T-helper 9 cell (primary cell): ENCODE results near the gene TMEM139.

ENCODE experiments used
- DNase-seq: peaks from one replicate; pipeline ENCODE4 v3.0.0-alpha.2; 2020
- total RNA-seq, 2 donors: gene quantifications; one replicate each; lab custom pipeline; 2026; lab: John Stamatoyannopoulos, UW

Gene TMEM139
- total RNA-seq = 0.24 to 0.91 reads per million in 2 donors

DNA sequence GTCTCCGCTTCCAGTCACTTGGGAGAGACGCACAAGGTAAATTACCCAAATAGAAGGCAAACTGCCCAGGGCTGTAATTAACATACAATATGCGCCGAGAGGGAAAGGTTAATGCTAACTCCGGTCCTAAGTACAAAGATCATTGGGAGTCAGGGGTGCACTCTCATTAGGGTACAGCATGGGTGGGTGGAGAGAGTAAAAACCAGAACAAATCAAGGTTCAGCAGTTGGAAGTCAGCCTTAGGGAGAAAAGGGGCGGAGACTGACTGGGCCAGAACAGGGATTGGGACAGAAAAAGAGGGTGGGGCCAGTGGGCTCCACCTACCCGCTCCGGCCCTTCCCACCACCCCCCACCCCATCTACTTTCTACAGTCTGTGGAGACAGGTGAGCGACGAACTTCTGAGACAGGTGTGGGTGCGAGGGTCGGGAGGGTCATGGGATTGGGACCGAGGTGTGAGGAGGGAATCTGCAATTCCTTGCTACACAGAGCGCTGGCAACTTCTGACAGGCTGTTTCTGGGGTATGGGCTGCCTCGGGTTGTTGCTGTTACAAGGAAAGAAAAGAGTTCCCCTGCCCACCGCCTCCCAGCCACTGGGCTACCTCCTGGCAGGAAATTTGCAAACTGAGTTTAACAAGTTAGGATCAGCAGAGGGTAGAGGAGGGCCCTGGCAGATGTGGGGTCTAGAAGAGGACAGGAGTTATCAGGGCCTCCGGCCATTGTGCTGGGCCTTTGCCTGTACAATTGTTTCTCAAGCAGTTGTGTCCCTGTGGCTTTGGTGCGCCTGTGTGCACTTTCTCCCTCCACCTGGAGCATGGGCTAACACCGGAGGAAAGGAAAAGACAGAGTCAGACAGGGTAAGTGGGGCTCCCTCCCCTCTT, at the start of gene TMEM139:
TSS of gene TMEM139 (plus strand) at position 368 of the 879 bp plus-strand sequence. CDS start 1,000 bp downstream, outside the sequence.
- DNase-seq = no peak

GRCh38 chr7:143235561-143235960, 49.2 kb upstream of the TMEM139 start:
- DNase-seq = no peak

GRCh38 chr7:143236408-143236990, 48.3 kb upstream of the TMEM139 start:
- no peak for DNase-seq

GRCh38 chr7:143237366-143237765, 47.4 kb upstream of the TMEM139 start:
- DNase-seq = no peak

GRCh38 chr7:143238289-143238980, 46.3 kb upstream of the TMEM139 start:
- DNase-seq = no peak

DNA sequence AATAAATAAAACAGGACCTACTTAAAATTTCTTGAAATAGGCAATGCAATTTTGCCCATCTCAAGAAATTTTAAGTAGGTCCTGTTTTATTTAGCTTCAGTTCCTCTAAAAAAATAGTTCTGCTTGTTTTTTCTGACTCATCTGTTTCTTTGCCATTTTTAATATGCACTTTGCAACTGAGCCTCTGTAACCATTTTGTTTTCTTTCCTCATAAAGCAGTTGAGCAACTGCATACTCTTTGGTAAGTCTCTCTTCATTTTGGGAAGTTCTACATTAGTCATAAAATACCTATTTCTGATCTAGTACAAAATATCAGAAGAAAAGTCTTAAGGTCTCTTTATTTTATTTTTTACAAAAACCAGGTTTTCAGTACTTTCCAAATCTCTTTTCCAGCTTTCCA, 44.9 kb upstream of the TMEM139 start:
- no peak for DNase-seq

GRCh38 chr7:143240291-143241168, 44.2 kb upstream of the TMEM139 start:
- peak; percentile 46 for DNase-seq

DNA sequence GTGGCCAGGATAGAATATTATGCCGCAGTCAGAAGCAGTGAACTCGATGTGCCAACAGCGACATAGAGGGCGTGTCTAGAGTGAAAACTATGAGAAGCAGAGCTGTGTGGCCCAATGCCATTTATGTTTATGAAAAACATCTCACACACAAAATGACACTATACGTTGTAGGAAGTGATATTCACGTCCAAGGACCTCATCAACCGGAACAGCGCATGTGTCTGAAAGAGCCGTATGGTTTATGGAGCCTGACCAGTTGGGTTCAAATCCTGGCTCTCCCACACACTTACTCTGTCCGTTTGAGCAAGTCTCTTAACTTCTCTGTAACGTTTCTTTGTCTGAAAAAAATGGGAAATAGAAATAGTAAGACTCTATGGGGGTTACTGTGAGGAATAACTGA, 42.5 kb upstream of the TMEM139 start:
- DNase-seq = no peak

DNA sequence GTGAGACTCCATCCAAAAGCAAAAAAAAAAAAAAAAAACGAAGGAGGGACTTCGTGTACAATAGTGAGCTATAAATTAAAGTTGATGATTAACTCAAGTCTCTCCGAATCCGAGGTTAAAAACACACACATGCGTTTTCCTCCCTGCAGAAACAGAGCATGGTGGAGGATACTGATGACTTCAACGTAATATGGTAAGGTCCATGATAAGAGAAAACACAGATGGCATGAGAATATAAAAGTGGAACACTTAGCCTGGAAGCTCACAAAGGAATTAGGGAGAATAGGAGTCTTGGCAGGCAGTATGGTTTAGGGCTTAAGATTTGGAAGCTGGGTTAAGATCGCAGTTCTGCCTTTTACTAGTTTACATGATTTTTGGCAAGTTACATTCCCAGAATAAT, 41.6 kb upstream of the TMEM139 start:
- DNase-seq = no peak

DNA sequence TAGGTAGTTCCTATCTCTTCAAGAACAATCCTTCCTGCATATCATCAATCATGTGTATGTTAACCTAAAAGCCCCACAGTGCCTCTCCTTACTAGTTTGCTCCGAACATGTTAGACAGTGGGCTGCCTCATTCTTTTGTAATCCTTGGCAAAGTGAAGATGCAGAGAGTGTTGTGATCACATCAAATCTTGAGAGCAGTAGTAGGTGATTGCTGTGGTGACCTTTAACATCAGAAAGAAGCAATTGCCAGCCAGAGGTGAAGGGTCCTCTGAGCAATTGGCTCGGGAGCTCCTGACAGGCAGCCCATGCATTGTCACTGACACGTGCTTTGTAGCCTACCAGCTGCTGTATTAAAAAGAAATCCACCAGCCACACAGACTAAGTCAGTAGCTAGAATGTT, 41.1 kb upstream of the TMEM139 start:
- no peak for DNase-seq

- DNase-seq = no peak
These were observed 40.4 kb upstream of the TMEM139 start for GRCh38 chr7:143244321-143244720.

- no peak for DNase-seq
These were observed 39.6 kb upstream of the TMEM139 start for GRCh38 chr7:143245123-143245522.

DNA sequence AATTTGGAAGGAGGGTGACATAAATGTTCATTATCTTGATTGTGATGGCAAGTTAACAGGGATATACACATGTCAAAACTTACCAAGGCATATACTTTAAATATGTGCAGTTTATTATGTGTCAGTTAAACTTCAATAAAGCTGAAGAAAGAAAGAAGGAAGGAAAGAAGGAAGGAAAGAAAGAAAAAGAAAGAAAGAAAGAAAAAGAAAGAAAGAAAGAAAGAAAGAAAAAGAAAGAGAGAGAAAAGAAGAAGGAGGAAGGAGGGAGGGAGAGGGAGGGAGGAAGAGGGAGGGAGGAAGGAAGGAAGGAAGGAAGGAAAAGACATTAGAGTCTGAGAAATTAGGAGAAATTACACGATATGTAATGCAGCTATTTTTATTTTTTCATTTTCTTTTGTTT, 37.4 kb upstream of the TMEM139 start:
- DNase-seq = no peak

DNA sequence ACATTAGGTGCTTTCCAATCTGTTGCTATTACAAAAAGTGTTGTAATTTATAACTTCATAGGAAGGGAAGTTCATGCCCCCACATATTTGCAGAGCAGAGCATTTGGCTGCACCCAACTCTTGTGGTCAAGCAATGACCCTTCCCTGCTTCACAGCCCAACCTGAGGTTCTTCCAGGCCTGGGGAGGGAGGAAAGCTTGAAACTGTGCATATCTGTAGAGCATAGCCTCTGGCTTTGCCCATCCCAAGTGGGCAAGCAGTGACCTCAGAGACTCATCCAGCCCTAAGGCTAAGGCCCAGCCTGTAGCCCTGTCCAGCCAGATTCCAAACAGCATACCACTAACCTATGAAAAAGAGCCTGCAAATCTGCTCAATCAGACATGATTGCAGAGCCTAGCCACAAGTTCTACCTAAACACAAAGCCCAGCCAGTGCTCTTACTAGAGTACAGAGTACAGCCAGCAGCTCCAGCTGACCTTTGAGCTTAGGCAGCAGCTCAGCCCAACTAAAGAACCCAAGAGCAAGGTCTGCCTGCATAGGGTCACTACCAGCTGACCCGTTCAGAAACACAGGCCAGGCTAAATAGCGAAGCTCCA, 35.9 kb upstream of the TMEM139 start:
- DNase-seq = no peak

- no peak for DNase-seq
These were observed 34.6 kb upstream of the TMEM139 start for GRCh38 chr7:143250199-143250598.

DNA sequence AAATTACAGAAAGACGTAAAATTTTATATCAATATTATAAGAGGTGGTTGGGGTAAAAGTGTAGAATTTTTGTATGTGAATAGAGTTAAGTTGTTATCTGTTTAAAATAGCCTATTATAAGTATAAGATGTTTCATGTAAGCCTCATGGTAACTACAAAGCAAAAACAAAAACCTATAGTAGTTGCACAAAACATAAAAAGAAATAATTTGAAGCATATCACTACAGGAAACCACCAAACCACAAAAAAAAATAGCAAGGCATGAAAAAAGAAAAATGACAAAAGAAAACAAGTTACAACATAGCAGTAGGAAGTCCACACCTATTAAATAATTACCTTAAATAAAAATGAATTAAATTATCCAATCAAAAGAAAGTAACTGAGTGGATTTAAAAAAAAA, 33.9 kb upstream of the TMEM139 start:
- no peak for DNase-seq

GRCh38 chr7:143252006-143252405, 32.8 kb upstream of the TMEM139 start:
- no peak for DNase-seq

DNA sequence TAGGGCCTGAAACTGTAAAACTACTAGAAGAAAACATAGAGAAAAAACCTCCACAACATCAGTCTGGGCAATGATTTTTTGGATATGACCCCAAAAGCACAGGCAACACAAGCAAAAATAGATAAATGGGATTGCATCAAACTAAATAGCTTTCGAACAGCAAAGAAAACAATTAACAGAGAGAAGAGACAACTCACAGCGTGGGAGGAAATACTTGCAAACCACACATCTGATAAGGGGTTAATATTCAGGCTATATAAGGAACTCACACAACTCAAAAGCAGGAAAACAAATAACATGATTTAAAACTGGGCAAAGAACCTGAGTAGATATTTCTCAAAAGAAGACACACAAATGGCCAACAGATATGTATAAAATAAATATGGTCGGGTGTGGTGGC, 29.2 kb upstream of the TMEM139 start:
- DNase-seq = no peak

- no peak for DNase-seq
These were observed 28.4 kb upstream of the TMEM139 start for GRCh38 chr7:143256325-143256724.

- DNase-seq = no peak
These were observed 27.8 kb upstream of the TMEM139 start for GRCh38 chr7:143256932-143257331.

DNA sequence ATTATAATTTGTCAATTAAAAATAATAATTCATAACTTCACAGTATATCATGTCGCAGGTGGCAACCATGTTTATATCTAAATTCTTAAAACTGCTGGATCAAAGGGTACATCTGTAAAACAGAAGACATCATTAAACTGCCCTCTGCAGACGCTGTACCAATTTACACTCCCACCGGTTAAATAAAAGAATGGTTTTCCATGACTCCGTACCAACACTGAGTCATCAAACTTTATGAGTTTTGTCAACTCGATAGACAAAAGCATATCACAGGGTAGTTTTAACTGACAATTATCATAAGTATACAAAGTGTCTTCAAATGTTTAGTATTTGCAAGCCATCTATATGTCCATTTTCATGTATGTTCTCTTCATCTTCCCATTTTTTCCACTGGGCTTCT, 27.3 kb upstream of the TMEM139 start:
- no peak for DNase-seq

DNA sequence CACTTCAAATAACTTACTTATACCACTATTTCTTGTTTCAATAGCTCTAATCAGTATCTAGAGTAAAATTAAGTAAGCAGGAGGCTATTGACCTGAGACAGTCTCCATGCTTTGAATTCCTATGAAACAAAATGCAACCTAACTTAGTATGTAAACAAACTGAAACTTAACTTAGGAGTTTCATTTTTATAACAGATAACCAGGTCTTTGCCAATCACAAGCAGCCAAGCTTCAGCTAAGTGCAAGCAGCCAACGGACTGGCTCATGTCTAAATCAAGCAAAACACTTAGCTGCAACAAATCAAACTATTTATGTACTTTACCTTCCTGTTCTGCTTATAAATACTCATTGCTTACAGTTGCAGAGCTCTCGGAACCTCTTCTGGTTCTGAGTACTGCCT, 25.9 kb upstream of the TMEM139 start:
- no peak for DNase-seq
